Endothelial cell of umbilical vein (primary cell): ENCODE data around the gene PRDM7.

ENCODE experiments used
- CTCF ChIP-seq, 2 donors: IDR thresholded peaks; 1 replicate in 1 of 2; 2 replicates in 1 of 2; pipeline ENCODE4 v1.5.1; 2011; ENCODE audit warnings: low read length in 2 of 2, mild to moderate bottlenecking in 2 of 2, moderate library complexity in 2 of 2, control low read depth in 1 of 2, inconsistent platforms in 1 of 2, low read depth in 1 of 2; ENCODE audit not compliant: insufficient read depth in 1 of 2; ENCODE audit errors: extremely low read depth in 1 of 2
- EZH2 ChIP-seq: IDR thresholded peaks from 2 replicates; pipeline ENCODE4 v1.6.1; 2012; ENCODE audit warnings: borderline replicate concordance, low read depth, mild to moderate bottlenecking, moderate library complexity, low read length, inconsistent platforms; ENCODE audit not compliant: severe bottlenecking
- FOS ChIP-seq: IDR thresholded peaks from 2 replicates; pipeline ENCODE4 v1.6.1; 2011; ENCODE audit warnings: mild to moderate bottlenecking, low read length, moderate library complexity, borderline replicate concordance; ENCODE audit not compliant: insufficient read depth
- MAX ChIP-seq: IDR thresholded peaks from 2 replicates; pipeline ENCODE4 v1.6.1; 2011; ENCODE audit not compliant: insufficient read depth, insufficient read length
- POLR2A ChIP-seq: IDR thresholded peaks from 2 replicates; pipeline ENCODE4 v1.6.1; 2012; ENCODE audit warnings: low read depth, mild to moderate bottlenecking, control low read depth, low read length

GRCh38 chr16:90053902-90054500 is 23.1 kb downstream of the PRDM7 start:
- TF ChIP-seq EZH2 (no peak), MAX (no peak), CTCF (IDR thresholded peaks at IDR 0.05; ENCODE audit: extremely low read depth in 1 of 2, insufficient read depth in 1 of 2, low read depth in 1 of 2, low read length in 2 of 2) (no peak), POLR2A (no peak), FOS (no peak)
